SK-N-SH (cell line): Measurements from ENCODE around the gene INO80C. TPM values are rescaled to one million over a fixed set of nuclear protein-coding genes. Genes with fewer than 3 reads are reported as not detected.

ENCODE experiments used
- CTCF ChIA-PET: fragments of 300-600, 350-600 bp; formaldehyde crosslinking; extraction: SDS; loops from one replicate; lab custom pipeline; 2021; lab: Yijun Ruan, JAX
- POLR2A ChIA-PET: fragments of 350-600 bp; sonication (Branson Sonifier 250); formaldehyde crosslinking; extraction: SDS; loops from one replicate; lab custom pipeline; 2020; ENCODE audit warnings: antibody characterized with exemption, inconsistent platforms; lab: Yijun Ruan, JAX
- DNase-seq: peaks from one replicate; pipeline ENCODE4 v3.0.0; 2012
- H2AFZ ChIP-seq: fragments of 200-600 bp; sonication (generic); 2 replicates; pipeline ENCODE4 v1.8.1; 2016; ENCODE audit warnings: antibody characterized with exemption, mild to moderate bottlenecking, low read depth
- H3F3A ChIP-seq: fragments of 200-600 bp; sonication (generic); replicated peaks from 2 replicates; pipeline ENCODE3; 2016; ENCODE audit warnings: antibody characterized with exemption, mild to moderate bottlenecking; ENCODE audit not compliant: insufficient read depth
- H3K27ac ChIP-seq, 2 experiments: fragments of 200-500 bp in 1 of 2; fragments of 200-600 bp in 1 of 2; sonication (Bioruptor generic) in 1 of 2; sonication (generic), shearing (Covaris generic) in 1 of 2; 2 replicates each; pipeline versions ENCODE4 v1.5.1 to v1.6.1; 2014 to 2016; ENCODE audit warnings: low read depth in 2 of 2, inconsistent platforms in 1 of 2, low read length in 1 of 2, mild to moderate bottlenecking in 1 of 2, mixed read lengths in 1 of 2
- H3K27me3 ChIP-seq: fragments of 200-600 bp; sonication (generic), shearing (Covaris generic); 2 replicates; pipeline ENCODE4 v1.6.1; 2016; ENCODE audit warnings: mixed run types; ENCODE audit not compliant: insufficient read depth
- H3K36me3 ChIP-seq, 2 experiments: fragments of 200-500 bp in 1 of 2; fragments of 200-600 bp in 1 of 2; sonication (Bioruptor generic) in 1 of 2; sonication (generic) in 1 of 2; replicated peaks in 1 of 2; 2 replicates each; pipeline versions ENCODE3 to v1.5.1; 2014 to 2016; ENCODE audit warnings: low read length in 1 of 2, mild to moderate bottlenecking in 1 of 2; ENCODE audit not compliant: insufficient read depth in 2 of 2, control insufficient read depth in 1 of 2
- H3K4me1 ChIP-seq, 2 experiments: fragments of 200-500 bp in 1 of 2; fragments of 200-600 bp in 1 of 2; sonication (Bioruptor generic) in 1 of 2; sonication (generic), shearing (Covaris generic) in 1 of 2; 2 replicates each; pipeline versions ENCODE4 v1.5.1 to v1.6.1; 2014 to 2016; ENCODE audit warnings: low read depth in 1 of 2, low read length in 1 of 2, mixed run types in 1 of 2; ENCODE audit not compliant: insufficient read depth in 2 of 2, control insufficient read depth in 1 of 2
- H3K4me2 ChIP-seq: fragments of 200-600 bp; sonication (generic), shearing (Covaris generic); 2 replicates; pipeline ENCODE4 v1.6.1; 2017; ENCODE audit warnings: mixed run types
- H3K4me3 ChIP-seq, 2 experiments: fragments of 200-500 bp in 1 of 2; fragments of 200-600 bp in 1 of 2; sonication (Bioruptor generic) in 1 of 2; sonication (generic), shearing (Covaris generic) in 1 of 2; 2 replicates each; pipeline versions ENCODE4 v1.5.1 to v1.8.1; 2014 to 2016; ENCODE audit warnings: low read depth in 2 of 2, inconsistent platforms in 1 of 2, low read length in 1 of 2, mild to moderate bottlenecking in 1 of 2, mixed read lengths in 1 of 2, moderate library complexity in 1 of 2
- H3K79me2 ChIP-seq: fragments of 200-600 bp; sonication (generic); 2 replicates; pipeline ENCODE4 v1.8.1; 2017; ENCODE audit warnings: mild to moderate bottlenecking; ENCODE audit not compliant: insufficient read depth
- H3K9ac ChIP-seq: fragments of 200-600 bp; sonication (generic); 2 replicates; pipeline ENCODE4 v1.6.1; 2017; ENCODE audit warnings: mixed run types
- H3K9me2 ChIP-seq: fragments of 200-600 bp; sonication (generic); 2 replicates; pipeline ENCODE4 v1.6.1; 2017; ENCODE audit warnings: mixed run types
- H3K9me3 ChIP-seq: fragments of 200-600 bp; sonication (generic); 2 replicates; pipeline ENCODE4 v1.6.1; 2017; ENCODE audit warnings: mixed run types, mild to moderate bottlenecking, moderate library complexity
- H4K20me1 ChIP-seq: fragments of 200-600 bp; sonication (generic); 2 replicates; pipeline ENCODE4 v1.6.1; 2017; ENCODE audit warnings: mild to moderate bottlenecking, mixed run types; ENCODE audit not compliant: insufficient read depth
- ELF1 ChIP-seq: IDR thresholded peaks from 2 replicates; pipeline ENCODE4 v1.4.0; 2012
- EZH2phosphoT487 ChIP-seq: fragments of 200-600 bp; sonication (generic); IDR thresholded peaks from 2 replicates; pipeline ENCODE4 v1.6.1; 2017; ENCODE audit warnings: low read depth, mixed run types, mild to moderate bottlenecking, antibody characterized with exemption, moderate library complexity, borderline replicate concordance
- FOSL2 ChIP-seq: IDR thresholded peaks from 2 replicates; pipeline ENCODE4 v1.4.0; 2012; ENCODE audit warnings: low read depth, mild to moderate bottlenecking, moderate library complexity, borderline replicate concordance
- FOXM1 ChIP-seq: IDR thresholded peaks from 2 replicates; pipeline ENCODE4 v1.4.0; 2012; ENCODE audit warnings: low read depth, mild to moderate bottlenecking
- GATA2 ChIP-seq: sonication (generic); formaldehyde crosslinking; IDR thresholded peaks from 2 replicates; pipeline ENCODE4 v1.5.0; 2020; ENCODE audit warnings: mild to moderate bottlenecking, missing genetic modification reagents
- PBX3 ChIP-seq: IDR thresholded peaks from 2 replicates; pipeline ENCODE4; 2012
- RCOR1 ChIP-seq: fragments of 150-350 bp; IDR thresholded peaks from 2 replicates; pipeline ENCODE4 v1.6.1; 2017; ENCODE audit warnings: antibody characterized with exemption, low read length
- USF1 ChIP-seq: IDR thresholded peaks from 2 replicates; pipeline ENCODE4 v1.4.0; 2012; ENCODE audit warnings: low read depth, borderline replicate concordance
- ZBTB33 ChIP-seq: IDR thresholded peaks from 2 replicates; pipeline ENCODE4 v1.4.0; 2012; ENCODE audit warnings: low read depth, borderline replicate concordance
- WGBS: methylation state at CpG from one replicate; pipeline ENCODE4 v1.1.6; 2017; ENCODE audit warnings: low lambda C conversion rate; 5-methylcytosine and 5-hydroxymethylcytosine counted together
- polyA plus RNA-seq, 3 experiments: library from polyadenylated mRNA; depleted of rRNA; stranded (reverse); fragments of >200 nt; gene quantifications; 2 replicates each; pipeline ENCODE4 v1.2.3, GENCODE V29; 2012
- TF ChIP-seq, protein P1 (sequence below): fragments of 150-350 bp; IDR thresholded peaks from 2 replicates; pipeline ENCODE4 v1.6.1; 2016; ENCODE audit warnings: mild to moderate bottlenecking, low read depth, low read length
- TF ChIP-seq, protein P2 (sequence below): fragments of 150-350 bp; IDR thresholded peaks from 2 replicates; pipeline ENCODE4 v1.6.1; 2017; ENCODE audit warnings: antibody characterized with exemption, low read length, low read depth, borderline replicate concordance

Gene INO80C
- polyA plus RNA-seq, 1 of the 3 experiments (the other 2 are of a cell fraction), result 17.0 TPM

DNA sequence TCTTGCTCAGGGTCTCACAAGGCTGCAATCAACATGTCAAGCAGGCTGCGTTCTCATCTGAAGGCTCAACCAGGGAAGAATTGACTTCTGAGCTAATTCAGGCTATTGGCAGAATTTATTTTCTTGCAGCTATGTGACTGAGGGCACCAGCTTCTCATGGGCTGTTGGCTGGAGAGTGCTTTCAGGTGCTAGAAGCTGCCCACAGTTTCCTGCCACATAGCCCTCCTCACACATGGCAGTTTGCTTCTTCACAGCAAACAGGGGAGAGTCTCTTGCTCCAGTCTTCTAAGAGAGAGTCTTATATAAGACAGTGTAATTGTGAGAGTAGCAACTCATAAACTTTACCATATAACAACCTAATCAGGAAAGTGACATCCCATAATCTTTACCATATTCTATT is 37.5 kb upstream of the INO80C start:
- no peak overlapping the region for H3K27ac ChIP-seq
- no peak for DNase-seq
- no peaks in the 10 kb centered on the region for H3K36me3 ChIP-seq
- 33% methylated on average over 1 of the region's 1 CpG for WGBS
- no peak overlapping the region for H3K4me2 ChIP-seq
- H4K20me1 ChIP-seq, result no peaks in the 10 kb centered on the region
- 0 out of 2 replicates have a peak, but pooled peaks cover 5% of the 10 kb centered on the region for H3K9me3 ChIP-seq
- H3K27me3 ChIP-seq, result no peaks in the 10 kb centered on the region
- no peak overlapping the region for H3K9ac ChIP-seq
- POLR2A ChIA-PET, result no interaction called here
- H3K4me1 ChIP-seq, result no peaks in the 10 kb centered on the region
- no peak overlapping the region for H2AFZ ChIP-seq
- no peaks in the 10 kb centered on the region for H3K79me2 ChIP-seq
- CTCF ChIA-PET, result interaction anchor here (1.7 kb wide), 1 partner anchor 149 kb away, joined by 5 read pairs; no protein-coding TSS in a partner anchor
- no peak overlapping the region for H3K4me3 ChIP-seq
- H3K9me2 ChIP-seq, result no peaks in the 10 kb centered on the region
- TF ChIP-seq USF1 (no peak), FOSL2 (no peak), ZBTB33 (no peak), PBX3 (no peak), EZH2phosphoT487 (no peak), GATA2 (CRISPR knock-in tag) (no peak)
- TF ChIP-seq, protein P1, sequence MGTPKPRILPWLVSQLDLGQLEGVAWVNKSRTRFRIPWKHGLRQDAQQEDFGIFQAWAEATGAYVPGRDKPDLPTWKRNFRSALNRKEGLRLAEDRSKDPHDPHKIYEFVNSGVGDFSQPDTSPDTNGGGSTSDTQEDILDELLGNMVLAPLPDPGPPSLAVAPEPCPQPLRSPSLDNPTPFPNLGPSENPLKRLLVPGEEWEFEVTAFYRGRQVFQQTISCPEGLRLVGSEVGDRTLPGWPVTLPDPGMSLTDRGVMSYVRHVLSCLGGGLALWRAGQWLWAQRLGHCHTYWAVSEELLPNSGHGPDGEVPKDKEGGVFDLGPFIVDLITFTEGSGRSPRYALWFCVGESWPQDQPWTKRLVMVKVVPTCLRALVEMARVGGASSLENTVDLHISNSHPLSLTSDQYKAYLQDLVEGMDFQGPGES, result no peak
- H3F3A ChIP-seq, result no peaks in the 10 kb centered on the region

DNA sequence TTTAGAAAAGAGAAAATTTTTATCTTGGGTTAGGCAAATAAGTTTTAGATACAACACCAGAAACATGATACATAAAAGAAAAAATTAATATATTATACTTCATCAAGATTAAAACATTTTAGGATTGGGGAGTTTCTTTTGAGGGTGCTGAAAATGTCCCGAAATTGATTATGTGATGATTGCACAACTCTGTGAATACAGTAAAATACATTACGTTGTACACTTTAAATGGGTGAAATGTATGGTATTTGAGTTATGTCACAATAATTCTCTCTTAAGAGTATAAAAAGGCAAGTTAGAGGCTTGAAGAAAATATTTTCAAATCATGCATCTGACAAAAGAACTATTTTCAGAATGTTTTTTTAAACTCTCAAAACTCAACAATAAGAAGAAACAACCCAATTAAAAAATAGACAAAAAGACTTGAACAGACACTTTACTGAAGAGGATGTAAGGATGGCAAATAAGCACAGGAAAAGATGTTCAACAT is 36.2 kb upstream of the INO80C start:
- Histone ChIP-seq H3K4me2 (no peak overlapping the region), H3K79me2 (no peaks in the 10 kb centered on the region), H3K36me3 (no peaks in the 10 kb centered on the region), H3K9me3 (0 out of 2 replicates have a peak, but pooled peaks cover 3% of the 10 kb centered on the region), H3F3A (no peaks in the 10 kb centered on the region), H3K4me3 (no peak overlapping the region), H3K4me1 (no peaks in the 10 kb centered on the region), H3K27ac (no peak overlapping the region), H3K27me3 (no peaks in the 10 kb centered on the region), H3K9ac (no peak overlapping the region), H4K20me1 (no peaks in the 10 kb centered on the region), H2AFZ (no peak overlapping the region), H3K9me2 (no peaks in the 10 kb centered on the region)
- POLR2A ChIA-PET, result no interaction called here
- 43% methylated on average over 2 of the region's 2 CpGs for WGBS
- CTCF ChIA-PET, result no interaction called here
- DNase-seq, result no peak
- TF ChIP-seq, protein P2, sequence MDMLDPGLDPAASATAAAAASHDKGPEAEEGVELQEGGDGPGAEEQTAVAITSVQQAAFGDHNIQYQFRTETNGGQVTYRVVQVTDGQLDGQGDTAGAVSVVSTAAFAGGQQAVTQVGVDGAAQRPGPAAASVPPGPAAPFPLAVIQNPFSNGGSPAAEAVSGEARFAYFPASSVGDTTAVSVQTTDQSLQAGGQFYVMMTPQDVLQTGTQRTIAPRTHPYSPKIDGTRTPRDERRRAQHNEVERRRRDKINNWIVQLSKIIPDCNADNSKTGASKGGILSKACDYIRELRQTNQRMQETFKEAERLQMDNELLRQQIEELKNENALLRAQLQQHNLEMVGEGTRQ, result no peak
- TF ChIP-seq ELF1 (no peak), FOXM1 (no peak), RCOR1 (no peak)
